GM23248 (cell line): ENCODE measurements around the gene RIPOR3. TPM values are rescaled to one million over a fixed set of nuclear protein-coding genes. Genes with fewer than 3 reads are reported as not detected.
"Not testable (repeated sequence)": the region's sequence is repeated elsewhere in the genome, so short reads cannot be mapped to it uniquely, and the experiment has no call there.

ENCODE experiments used
- DNase-seq: peaks from one replicate; pipeline ENCODE4 v3.0.0-alpha.2; 2015
- H2AFZ ChIP-seq: fragments of 200-600 bp; sonication (generic); 2 replicates; pipeline ENCODE4 v1.6.1; 2016; ENCODE audit warnings: antibody characterized with exemption
- H3F3A ChIP-seq: fragments of 200-600 bp; sonication (generic); 2 replicates; pipeline ENCODE4 v1.6.1; 2016; ENCODE audit warnings: mild to moderate bottlenecking, antibody characterized with exemption, mixed run types; ENCODE audit not compliant: insufficient read depth
- H3K27ac ChIP-seq: fragments of 200-600 bp; sonication (generic); 2 replicates; pipeline ENCODE4 v1.5.1; 2016; ENCODE audit warnings: mild to moderate bottlenecking
- H3K27me3 ChIP-seq: fragments of 200-600 bp; sonication (generic); replicated peaks from 2 replicates; pipeline ENCODE4 v1.6.1; 2016; ENCODE audit warnings: mild to moderate bottlenecking; ENCODE audit not compliant: insufficient read depth
- H3K36me3 ChIP-seq: fragments of 200-600 bp; sonication (generic); 2 replicates; pipeline ENCODE4 v1.6.1; 2016; ENCODE audit warnings: low read depth, mild to moderate bottlenecking
- H3K4me1 ChIP-seq: fragments of 200-600 bp; sonication (generic); 2 replicates; pipeline ENCODE4 v1.6.1; 2016; ENCODE audit warnings: mild to moderate bottlenecking; ENCODE audit not compliant: insufficient read depth
- H3K4me2 ChIP-seq: fragments of 200-600 bp; sonication (generic); one replicate; pipeline ENCODE4 v1.6.1; 2016; ENCODE audit warnings: mild to moderate bottlenecking; ENCODE audit not compliant: unreplicated experiment
- H3K4me3 ChIP-seq: fragments of 200-600 bp; sonication (generic); 2 replicates; pipeline ENCODE4 v1.5.1; 2016; ENCODE audit warnings: mild to moderate bottlenecking
- H3K79me2 ChIP-seq: fragments of 200-600 bp; sonication (generic); 2 replicates; pipeline ENCODE4 v1.6.1; 2016; ENCODE audit warnings: mild to moderate bottlenecking; ENCODE audit not compliant: insufficient read depth
- H3K9ac ChIP-seq: fragments of 200-600 bp; sonication (generic); 2 replicates; pipeline ENCODE4 v1.6.1; 2016; ENCODE audit warnings: mild to moderate bottlenecking
- H3K9me2 ChIP-seq: fragments of 200-600 bp; sonication (generic); 2 replicates; pipeline ENCODE4 v1.6.1; 2016; ENCODE audit warnings: mixed run types, mild to moderate bottlenecking, moderate library complexity; ENCODE audit not compliant: insufficient read depth
- H3K9me3 ChIP-seq: fragments of 200-600 bp; sonication (generic); one replicate; pipeline ENCODE4 v1.6.1; 2017; ENCODE audit warnings: low read depth
- H4K20me1 ChIP-seq: fragments of 200-600 bp; sonication (generic); 2 replicates; pipeline ENCODE4 v1.6.0; 2016; ENCODE audit not compliant: insufficient read depth
- EZH2 ChIP-seq: fragments of 200-600 bp; sonication (generic); IDR thresholded peaks from 2 replicates; pipeline ENCODE4 v1.6.1; 2018; ENCODE audit warnings: antibody characterized with exemption, mild to moderate bottlenecking; ENCODE audit not compliant: insufficient read depth, poor library complexity, severe bottlenecking
- EZH2phosphoT487 ChIP-seq: fragments of 200-600 bp; sonication (generic); IDR thresholded peaks from 2 replicates; pipeline ENCODE4 v1.6.1; 2018; ENCODE audit warnings: antibody characterized with exemption, moderate library complexity, mild to moderate bottlenecking, low read depth; ENCODE audit not compliant: insufficient read depth
- WGBS, 2 experiments: methylation state at CpG; one replicate each; pipeline ENCODE4 v1.1.6; 2015 to 2017; ENCODE audit warnings: low lambda C conversion rate in 2 of 2, low coverage in 1 of 2; ENCODE audit errors: missing lambda C conversion rate in 2 of 2; 5-methylcytosine and 5-hydroxymethylcytosine counted together
- in situ Hi-C: fragments of 300-500 bp; cut with MboI; formaldehyde crosslinking; loops from 2 replicates; pipeline ENCODE4 v1.15.0; 2020
- polyA plus RNA-seq: library from polyadenylated mRNA; unstranded; fragments of >200 nt; fragmentation: Nextera tagmentation; extraction: Ambion mirVana; gene quantifications from 2 replicates; pipeline ENCODE4 v1.2.1, GENCODE V29; 2016
- total RNA-seq: library from RNA; depleted of rRNA; stranded (reverse); fragments of >200 nt; shearing (Covaris generic); gene quantifications from 2 replicates; pipeline ENCODE4 v1.2.3, GENCODE V29; 2014

RIPOR3 gene
- total and polyA plus RNA-seq, 2 experiments from 2014 or later, result 0.49 TPM; not detected in 1

- H3K36me3 ChIP-seq, result no peaks in the 10 kb centered on the region
- H3K27me3 ChIP-seq, result no peaks in the 10 kb centered on the region
- no peak for TF ChIP-seq EZH2
- H4K20me1 ChIP-seq, result no peaks in the 10 kb centered on the region
- no peak overlapping the region for H3K9ac ChIP-seq
- WGBS, 2 experiments, result 93 to 97% methylated on average over 15 of the region's 15 CpGs
- no peak overlapping the region for H3K4me3 ChIP-seq
- no peaks in the 10 kb centered on the region for H3K9me3 ChIP-seq
- DNase-seq, result no peak
- H3K4me1 ChIP-seq, result no peaks in the 10 kb centered on the region
- H3K27ac ChIP-seq, result no peak overlapping the region
- H3K4me2 ChIP-seq, result no peak overlapping the region
- H2AFZ ChIP-seq, result no peak overlapping the region
- no peaks in the 10 kb centered on the region for H3K79me2 ChIP-seq
- no peaks in the 10 kb centered on the region for H3K9me2 ChIP-seq
- in situ Hi-C loops, result no loop called here
- H3F3A ChIP-seq, result no peaks in the 10 kb centered on the region; the same call in 1 of the 2 replicates
Observed at GRCh38 chr20:50602432-50603088, 88.8 kb downstream of the RIPOR3 start.

- H3K9me2 ChIP-seq, result no peaks in the 10 kb centered on the region
- TF ChIP-seq EZH2, result no peak
- TF ChIP-seq EZH2phosphoT487, result no peak
- DNase-seq, result no peak
- no peaks in the 10 kb centered on the region for H4K20me1 ChIP-seq
- H3F3A ChIP-seq, result no peaks in the 10 kb centered on the region; the same call in 1 of the 2 replicates
- in situ Hi-C loops, result no loop called here
- no peaks in the 10 kb centered on the region for H3K9me3 ChIP-seq
- no peak overlapping the region for H2AFZ ChIP-seq
- no peaks in the 10 kb centered on the region for H3K4me1 ChIP-seq
- no peaks in the 10 kb centered on the region for H3K27me3 ChIP-seq
- no peaks in the 10 kb centered on the region for H3K79me2 ChIP-seq
- H3K36me3 ChIP-seq, result no peaks in the 10 kb centered on the region
- H3K4me3 ChIP-seq, result no peak overlapping the region
- no peak overlapping the region for H3K4me2 ChIP-seq
- no peak overlapping the region for H3K27ac ChIP-seq
- no peak overlapping the region for H3K9ac ChIP-seq
- WGBS, 2 experiments, result 85 to 87% methylated on average over 32 to 33 of the region's 33 CpGs
Observed at GRCh38 chr20:50601511-50602431, 89.6 kb downstream of the RIPOR3 start.

DNA sequence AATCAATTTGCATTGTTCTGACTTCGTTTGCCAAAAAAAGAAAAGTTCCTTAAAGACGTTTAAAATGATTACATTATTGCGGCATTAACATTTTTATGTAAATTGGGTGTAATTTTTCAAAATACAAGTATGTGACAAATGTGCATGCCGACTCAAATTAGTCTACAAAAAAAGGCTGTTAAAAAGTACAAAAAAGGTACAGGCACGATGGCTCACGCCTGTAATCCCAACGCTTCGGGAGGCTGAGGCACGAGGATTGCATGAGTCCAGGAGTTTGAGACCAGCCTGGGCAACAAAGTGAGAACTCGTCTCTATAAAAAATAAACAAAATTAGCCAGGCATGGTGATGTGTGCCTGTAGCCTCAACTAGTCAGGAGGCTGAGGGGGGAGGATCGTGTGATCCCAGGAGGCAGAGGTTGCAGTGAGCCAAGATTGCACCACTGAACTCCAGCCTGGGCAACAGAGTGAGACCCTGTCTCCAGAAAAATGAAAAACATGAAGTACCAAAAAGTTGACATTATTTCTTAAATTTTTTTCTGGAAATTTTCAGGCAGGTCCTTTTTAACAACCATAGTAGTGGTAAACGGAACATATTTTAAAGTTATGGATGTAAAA, 91.0 kb downstream of the RIPOR3 start:
- TF ChIP-seq EZH2, result no peak
- TF ChIP-seq EZH2phosphoT487, result no peak
- Histone ChIP-seq H3K4me2 (no peak overlapping the region), H3K27ac (no peak overlapping the region), H3K9ac (no peak overlapping the region), H3F3A (no peaks in the 10 kb centered on the region; the same call in 1 of the 2 replicates), H3K9me3 (no peaks in the 10 kb centered on the region), H3K79me2 (no peaks in the 10 kb centered on the region), H4K20me1 (no peaks in the 10 kb centered on the region), H3K9me2 (no peaks in the 10 kb centered on the region), H3K4me1 (no peaks in the 10 kb centered on the region), H2AFZ (no peak overlapping the region), H3K27me3 (no peaks in the 10 kb centered on the region), H3K36me3 (no peaks in the 10 kb centered on the region), H3K4me3 (no peak overlapping the region)
- DNase-seq, result no peak
- WGBS, 2 experiments, result 74 to 76% methylated on average over 12 of the region's 12 CpGs
- in situ Hi-C loops, result no loop called here

GRCh38 chr20:50598768-50599167, 92.6 kb downstream of the RIPOR3 start:
- H3K79me2 ChIP-seq, H2AFZ ChIP-seq, H3K4me1 ChIP-seq, H3K9me2 ChIP-seq, H3K27me3 ChIP-seq, H3K4me3 ChIP-seq, H4K20me1 ChIP-seq, H3K36me3 ChIP-seq, DNase-seq, H3K4me2 ChIP-seq, in situ Hi-C loops, H3K9ac ChIP-seq, H3F3A ChIP-seq, H3K27ac ChIP-seq, H3K9me3 ChIP-seq: not testable (repeated sequence)
- 81 to 88% methylated on average over 5 of the region's 5 CpGs for whole genome bisulfite sequencing, 2 experiments
